SK-N-SH (cell line): Measurements from ENCODE around the gene ATP5F1E. TPM values are rescaled to one million over a fixed set of nuclear protein-coding genes. Genes with fewer than 3 reads are reported as not detected.

Experiments used
- CTCF ChIA-PET: fragments of 300-600, 350-600 bp; formaldehyde crosslinking; extraction: SDS; loops from one replicate; lab custom pipeline; 2021; lab: Yijun Ruan, JAX
- POLR2A ChIA-PET: fragments of 350-600 bp; sonication (Branson Sonifier 250); formaldehyde crosslinking; extraction: SDS; loops from one replicate; lab custom pipeline; 2020; ENCODE audit warnings: antibody characterized with exemption, inconsistent platforms; lab: Yijun Ruan, JAX
- DNase-seq: peaks from one replicate; pipeline ENCODE4 v3.0.0; 2012
- H2AFZ ChIP-seq: fragments of 200-600 bp; sonication (generic); 2 replicates; pipeline ENCODE4 v1.8.1; 2016; ENCODE audit warnings: antibody characterized with exemption, mild to moderate bottlenecking, low read depth
- H3F3A ChIP-seq: fragments of 200-600 bp; sonication (generic); replicated peaks from 2 replicates; pipeline ENCODE3; 2016; ENCODE audit warnings: antibody characterized with exemption, mild to moderate bottlenecking; ENCODE audit not compliant: insufficient read depth
- H3K27ac ChIP-seq, 2 experiments: fragments of 200-500 bp in 1 of 2; fragments of 200-600 bp in 1 of 2; sonication (Bioruptor generic) in 1 of 2; sonication (generic), shearing (Covaris generic) in 1 of 2; 2 replicates each; pipeline versions ENCODE4 v1.5.1 to v1.6.1; 2014 to 2016; ENCODE audit warnings: low read depth in 2 of 2, inconsistent platforms in 1 of 2, low read length in 1 of 2, mild to moderate bottlenecking in 1 of 2, mixed read lengths in 1 of 2
- H3K27me3 ChIP-seq: fragments of 200-600 bp; sonication (generic), shearing (Covaris generic); 2 replicates; pipeline ENCODE4 v1.6.1; 2016; ENCODE audit warnings: mixed run types; ENCODE audit not compliant: insufficient read depth
- H3K36me3 ChIP-seq, 2 experiments: fragments of 200-500 bp in 1 of 2; fragments of 200-600 bp in 1 of 2; sonication (Bioruptor generic) in 1 of 2; sonication (generic) in 1 of 2; replicated peaks in 1 of 2; 2 replicates each; pipeline versions ENCODE3 to v1.5.1; 2014 to 2016; ENCODE audit warnings: low read length in 1 of 2, mild to moderate bottlenecking in 1 of 2; ENCODE audit not compliant: insufficient read depth in 2 of 2, control insufficient read depth in 1 of 2
- H3K4me1 ChIP-seq, 2 experiments: fragments of 200-500 bp in 1 of 2; fragments of 200-600 bp in 1 of 2; sonication (Bioruptor generic) in 1 of 2; sonication (generic), shearing (Covaris generic) in 1 of 2; 2 replicates each; pipeline versions ENCODE4 v1.5.1 to v1.6.1; 2014 to 2016; ENCODE audit warnings: low read depth in 1 of 2, low read length in 1 of 2, mixed run types in 1 of 2; ENCODE audit not compliant: insufficient read depth in 2 of 2, control insufficient read depth in 1 of 2
- H3K4me2 ChIP-seq: fragments of 200-600 bp; sonication (generic), shearing (Covaris generic); 2 replicates; pipeline ENCODE4 v1.6.1; 2017; ENCODE audit warnings: mixed run types
- H3K4me3 ChIP-seq, 2 experiments: fragments of 200-500 bp in 1 of 2; fragments of 200-600 bp in 1 of 2; sonication (Bioruptor generic) in 1 of 2; sonication (generic), shearing (Covaris generic) in 1 of 2; 2 replicates each; pipeline versions ENCODE4 v1.5.1 to v1.8.1; 2014 to 2016; ENCODE audit warnings: low read depth in 2 of 2, inconsistent platforms in 1 of 2, low read length in 1 of 2, mild to moderate bottlenecking in 1 of 2, mixed read lengths in 1 of 2, moderate library complexity in 1 of 2
- H3K79me2 ChIP-seq: fragments of 200-600 bp; sonication (generic); 2 replicates; pipeline ENCODE4 v1.8.1; 2017; ENCODE audit warnings: mild to moderate bottlenecking; ENCODE audit not compliant: insufficient read depth
- H3K9ac ChIP-seq: fragments of 200-600 bp; sonication (generic); 2 replicates; pipeline ENCODE4 v1.6.1; 2017; ENCODE audit warnings: mixed run types
- H3K9me2 ChIP-seq: fragments of 200-600 bp; sonication (generic); 2 replicates; pipeline ENCODE4 v1.6.1; 2017; ENCODE audit warnings: mixed run types
- H3K9me3 ChIP-seq: fragments of 200-600 bp; sonication (generic); 2 replicates; pipeline ENCODE4 v1.6.1; 2017; ENCODE audit warnings: mixed run types, mild to moderate bottlenecking, moderate library complexity
- H4K20me1 ChIP-seq: fragments of 200-600 bp; sonication (generic); 2 replicates; pipeline ENCODE4 v1.6.1; 2017; ENCODE audit warnings: mild to moderate bottlenecking, mixed run types; ENCODE audit not compliant: insufficient read depth
- CHD2 ChIP-seq: fragments of 150-350 bp; IDR thresholded peaks from 2 replicates; pipeline ENCODE4 v1.6.1; 2018; ENCODE audit warnings: low read length; ENCODE audit not compliant: partially characterized antibody
- EP300 ChIP-seq, 2 experiments: IDR thresholded peaks; 2 replicates each; pipeline versions ENCODE4 v1.4.0 to v1.6.1; 2012; ENCODE audit warnings: borderline replicate concordance in 1 of 2, low read depth in 1 of 2, low read length in 1 of 2
- FOSL2 ChIP-seq: IDR thresholded peaks from 2 replicates; pipeline ENCODE4 v1.4.0; 2012; ENCODE audit warnings: low read depth, mild to moderate bottlenecking, moderate library complexity, borderline replicate concordance
- FOXJ3 ChIP-seq: sonication (generic); formaldehyde crosslinking; IDR thresholded peaks from 2 replicates; pipeline ENCODE4 v1.5.1; 2020; ENCODE audit warnings: mild to moderate bottlenecking, missing genetic modification reagents
- FOXM1 ChIP-seq: IDR thresholded peaks from 2 replicates; pipeline ENCODE4 v1.4.0; 2012; ENCODE audit warnings: low read depth, mild to moderate bottlenecking
- JUND ChIP-seq: IDR thresholded peaks from 2 replicates; pipeline ENCODE4 v1.4.0; 2012
- NFIC ChIP-seq: IDR thresholded peaks from 2 replicates; pipeline ENCODE4 v1.4.0; 2012; ENCODE audit warnings: borderline replicate concordance
- NRF1 ChIP-seq: IDR thresholded peaks from 2 replicates; pipeline ENCODE4 v1.6.1; 2012; ENCODE audit warnings: low read depth, mild to moderate bottlenecking, low read length
- PBX3 ChIP-seq: IDR thresholded peaks from 2 replicates; pipeline ENCODE4; 2012
- RAD21 ChIP-seq: IDR thresholded peaks from 2 replicates; pipeline ENCODE4 v1.6.1; 2012; ENCODE audit warnings: mild to moderate bottlenecking, low read length
- RCOR1 ChIP-seq: fragments of 150-350 bp; IDR thresholded peaks from 2 replicates; pipeline ENCODE4 v1.6.1; 2017; ENCODE audit warnings: antibody characterized with exemption, low read length
- REST ChIP-seq: IDR thresholded peaks from 2 replicates; pipeline ENCODE4 v1.6.1; 2012; ENCODE audit warnings: mild to moderate bottlenecking, low read depth, low read length, moderate library complexity
- SIN3A ChIP-seq: IDR thresholded peaks from 2 replicates; pipeline ENCODE4 v1.6.1; 2012; ENCODE audit warnings: low read depth, mild to moderate bottlenecking, low read length, moderate library complexity, borderline replicate concordance
- SMC3 ChIP-seq: IDR thresholded peaks from 2 replicates; pipeline ENCODE4 v1.6.1; 2012; ENCODE audit warnings: low read depth, low read length, improper control_type of control experiment
- TCF12 ChIP-seq: IDR thresholded peaks from 2 replicates; pipeline ENCODE4 v1.4.0; 2012
- USF1 ChIP-seq: IDR thresholded peaks from 2 replicates; pipeline ENCODE4 v1.4.0; 2012; ENCODE audit warnings: low read depth, borderline replicate concordance
- USF2 ChIP-seq: fragments of 150-350 bp; IDR thresholded peaks from 2 replicates; pipeline ENCODE4 v1.6.1; 2017; ENCODE audit warnings: antibody characterized with exemption, low read length, low read depth, borderline replicate concordance
- ZBTB33 ChIP-seq: IDR thresholded peaks from 2 replicates; pipeline ENCODE4 v1.4.0; 2012; ENCODE audit warnings: low read depth, borderline replicate concordance
- WGBS: methylation state at CpG from one replicate; pipeline ENCODE4 v1.1.6; 2017; ENCODE audit warnings: low lambda C conversion rate; 5-methylcytosine and 5-hydroxymethylcytosine counted together
- polyA plus RNA-seq, 3 experiments: library from polyadenylated mRNA; depleted of rRNA; stranded (reverse); fragments of >200 nt; gene quantifications; 2 replicates each; pipeline ENCODE4 v1.2.3, GENCODE V29; 2012

ATP5F1E gene
- polyA plus RNA-seq, 1 of the 3 experiments (the other 2 are of a cell fraction) = 60.8 TPM

GRCh38 chr20:59044295-59044694 is 12.2 kb upstream of the ATP5F1E start:
- Histone ChIP-seq H3K36me3 (peaks cover 5 to 14% of the 10 kb centered on the region in 2 experiments), H3K27me3 (no peaks in the 10 kb centered on the region), H4K20me1 (peaks cover 4% of the 10 kb centered on the region; the same call in 1 of the 2 replicates), H3K9me2 (no peaks in the 10 kb centered on the region), H3K27ac (no peak overlapping the region), H3F3A (peaks cover 5% of the 10 kb centered on the region), H3K4me3 (no peak overlapping the region), H3K9ac (no peak overlapping the region), H3K4me2 (no peak overlapping the region), H3K79me2 (peaks cover 33% of the 10 kb centered on the region), H3K4me1 (peaks cover 7 to 27% of the 10 kb centered on the region in 2 experiments; a peak in 3 of 4 replicates), H2AFZ (peak overlapping the region; percentile 7; the same call in 1 of the 2 replicates), H3K9me3 (no peaks in the 10 kb centered on the region)
- ChIA-PET CTCF (interaction anchor here (0.6 kb wide), 1 partner anchor 526 kb away, joined by 3 read pairs; no protein-coding TSS in a partner anchor), POLR2A (no interaction called here)
- TF ChIP-seq USF1 (no peak), CHD2 (no peak), RAD21 (no peak), EP300 (IDR thresholded peaks at IDR 0.05; ENCODE audit: borderline replicate concordance in 1 of 2, low read depth in 1 of 2, low read length in 1 of 2) (no peak), JUND (no peak), RCOR1 (no peak), FOSL2 (no peak), FOXM1 (no peak), NRF1 (no peak), ZBTB33 (no peak), SIN3A (no peak), PBX3 (no peak), FOXJ3 (CRISPR knock-in tag) (no peak), REST (no peak), SMC3 (no peak), USF2 (no peak), NFIC (no peak), TCF12 (no peak)
- DNase-seq = no peak
- 91% methylated on average over 3 of the region's 3 CpGs for WGBS
